GM23338 (cell line): ENCODE results near the gene VDAC1. TPM values are rescaled to one million over a fixed set of nuclear protein-coding genes. Genes with fewer than 3 reads are reported as not detected.
A peak's percentile ranks its signal among the peaks of the same experiment; 100 is the strongest.

Experiments used
- ATAC-seq: fragments of 200-7000 bp; cut with Tn5 transposase; 3 replicates; pipeline ENCODE4 v1.9.1; 2020
- DNase-seq: peaks from one replicate; pipeline ENCODE4 v3.0.0-alpha.2; 2015; ENCODE audit warnings: low spot score
- H2AFZ ChIP-seq: fragments of 200-600 bp; sonication (generic); 2 replicates; pipeline ENCODE4 v1.8.0; 2016; ENCODE audit warnings: antibody characterized with exemption, mild to moderate bottlenecking, moderate library complexity
- H3F3A ChIP-seq: fragments of 200-600 bp; sonication (generic); replicated peaks from 2 replicates; pipeline ENCODE4 v1.8.0; 2017; ENCODE audit warnings: antibody characterized with exemption, mixed run types, low read depth
- H3K27ac ChIP-seq: fragments of 200-600 bp; sonication (generic); 2 replicates; pipeline ENCODE4 v1.6.1; 2016; ENCODE audit warnings: low read depth
- H3K27me3 ChIP-seq: fragments of 200-600 bp; sonication (generic); 2 replicates; pipeline ENCODE4 v1.8.0; 2016; ENCODE audit warnings: mild to moderate bottlenecking, mixed run types, moderate library complexity; ENCODE audit not compliant: insufficient read depth
- H3K36me3 ChIP-seq: fragments of 200-600 bp; sonication (generic); 2 replicates; pipeline ENCODE4 v1.8.0; 2016; ENCODE audit warnings: mild to moderate bottlenecking; ENCODE audit not compliant: insufficient read depth
- H3K4me1 ChIP-seq: fragments of 200-600 bp; sonication (generic); 2 replicates; pipeline ENCODE4 v1.8.0; 2016; ENCODE audit warnings: mild to moderate bottlenecking, moderate library complexity; ENCODE audit not compliant: insufficient read depth
- H3K4me2 ChIP-seq: fragments of 200-600 bp; sonication (generic); 2 replicates; pipeline ENCODE4 v1.7.1; 2017; ENCODE audit warnings: mixed run types
- H3K4me3 ChIP-seq: fragments of 200-600 bp; sonication (generic); 2 replicates; pipeline ENCODE4 v1.6.1; 2016; ENCODE audit warnings: mixed run types
- H3K79me2 ChIP-seq: fragments of 200-600 bp; sonication (generic); replicated peaks from 2 replicates; pipeline ENCODE4 v1.8.0; 2017; ENCODE audit warnings: mild to moderate bottlenecking; ENCODE audit not compliant: insufficient read depth
- H3K9me2 ChIP-seq: fragments of 200-600 bp; sonication (generic); 2 replicates; pipeline ENCODE4 v1.8.0; 2017; ENCODE audit not compliant: insufficient read depth
- H4K20me1 ChIP-seq: fragments of 200-600 bp; sonication (generic); replicated peaks from 2 replicates; pipeline ENCODE4 v1.8.0; 2017; ENCODE audit warnings: mild to moderate bottlenecking; ENCODE audit not compliant: insufficient read depth
- H3K27ac Mint-ChIP-seq: 2 replicates; pipeline ENCODE4 v1.8.0; 2020; ENCODE audit warnings: inconsistent platforms, mild to moderate bottlenecking, moderate library complexity, mixed read lengths
- H3K27me3 Mint-ChIP-seq: 3 replicates; pipeline ENCODE4 v1.8.0; 2022; ENCODE audit warnings: low read depth, mild to moderate bottlenecking, moderate library complexity, mixed read lengths, inconsistent platforms; ENCODE audit not compliant: insufficient read depth, poor library complexity
- H3K36me3 Mint-ChIP-seq: 3 replicates; pipeline ENCODE4 v1.8.0; 2021; ENCODE audit warnings: low read depth, mild to moderate bottlenecking, inconsistent platforms, moderate library complexity, mixed read lengths
- H3K4me1 Mint-ChIP-seq: 3 replicates; pipeline ENCODE4 v1.8.0; 2020; ENCODE audit warnings: mild to moderate bottlenecking, inconsistent platforms, mixed read lengths
- H3K4me3 Mint-ChIP-seq: 3 replicates; pipeline ENCODE4 v1.8.0; 2021; ENCODE audit warnings: moderate library complexity, mild to moderate bottlenecking, inconsistent platforms, mixed read lengths
- H3K9me3 Mint-ChIP-seq: 3 replicates; pipeline ENCODE4 v1.8.0; 2020; ENCODE audit warnings: moderate library complexity, mild to moderate bottlenecking, inconsistent platforms, mixed read lengths
- CREB1 ChIP-seq: fragments of 250-450 bp; sonication (Bioruptor Pico); IDR thresholded peaks from 2 replicates; pipeline ENCODE4 v1.5.0; 2020; ENCODE audit warnings: low read depth, mild to moderate bottlenecking, moderate library complexity
- EZH2 ChIP-seq: fragments of 200-600 bp; sonication (generic); IDR thresholded peaks from one replicate; pipeline ENCODE4 v1.8.0; 2017; ENCODE audit warnings: antibody characterized with exemption, mild to moderate bottlenecking, low read depth; ENCODE audit not compliant: unreplicated experiment
- EZH2phosphoT487 ChIP-seq: fragments of 200-600 bp; sonication (generic); IDR thresholded peaks from one replicate; pipeline ENCODE4 v1.8.1; 2018; ENCODE audit warnings: antibody characterized with exemption; ENCODE audit not compliant: unreplicated experiment
- JUNB ChIP-seq: IDR thresholded peaks from one replicate; pipeline ENCODE4 v1.6.1; 2016; ENCODE audit warnings: antibody characterized with exemption; ENCODE audit not compliant: unreplicated experiment
- NANOG ChIP-seq: IDR thresholded peaks from 2 replicates; pipeline ENCODE4 v1.6.1; 2016; ENCODE audit warnings: antibody characterized with exemption, borderline replicate concordance
- STAT1 ChIP-seq: IDR thresholded peaks from one replicate; pipeline ENCODE4 v1.6.1; 2016; ENCODE audit warnings: antibody characterized with exemption; ENCODE audit not compliant: unreplicated experiment
- ZNF331 ChIP-seq: fragments of 250-450 bp; sonication (Bioruptor Pico); IDR thresholded peaks from 2 replicates; pipeline ENCODE4 v1.5.0; 2020; ENCODE audit warnings: low read depth, mild to moderate bottlenecking, moderate library complexity
- polyA plus RNA-seq: library from polyadenylated mRNA; unstranded; fragments of >200 nt; fragmentation: Nextera tagmentation; extraction: Ambion mirVana; gene quantifications from 2 replicates; pipeline ENCODE4 v1.2.1, GENCODE V29; 2016
- total RNA-seq: library from RNA; depleted of rRNA; stranded (reverse); fragments of >200 nt; shearing (Covaris generic); gene quantifications from 2 replicates; pipeline ENCODE4 v1.2.3, GENCODE V29; 2014
- TF ChIP-seq, protein P1 (sequence below): IDR thresholded peaks from one replicate; pipeline ENCODE4 v1.6.1; 2018; ENCODE audit warnings: antibody characterized with exemption; ENCODE audit not compliant: unreplicated experiment
- TF ChIP-seq, protein P2 (sequence below), 2 experiments: fragments of 200-600 bp in 1 of 2; sonication (generic) in 1 of 2; conservative IDR thresholded peaks; 2 replicates each; pipeline versions ENCODE4 v1.5.1 to v1.6.1; 2016 to 2017; ENCODE audit warnings: antibody characterized with exemption in 2 of 2, low read depth in 2 of 2, mild to moderate bottlenecking in 2 of 2, moderate library complexity in 1 of 2
- TF ChIP-seq, protein P3 (sequence below): fragments of 250-450 bp; sonication (Bioruptor Pico); IDR thresholded peaks from 2 replicates; pipeline ENCODE4 v1.5.0; 2020; ENCODE audit warnings: mild to moderate bottlenecking, moderate library complexity

The VDAC1 gene
- total and polyA plus RNA-seq, 2 experiments from 2014 or later: 300 to 329 TPM

DNA sequence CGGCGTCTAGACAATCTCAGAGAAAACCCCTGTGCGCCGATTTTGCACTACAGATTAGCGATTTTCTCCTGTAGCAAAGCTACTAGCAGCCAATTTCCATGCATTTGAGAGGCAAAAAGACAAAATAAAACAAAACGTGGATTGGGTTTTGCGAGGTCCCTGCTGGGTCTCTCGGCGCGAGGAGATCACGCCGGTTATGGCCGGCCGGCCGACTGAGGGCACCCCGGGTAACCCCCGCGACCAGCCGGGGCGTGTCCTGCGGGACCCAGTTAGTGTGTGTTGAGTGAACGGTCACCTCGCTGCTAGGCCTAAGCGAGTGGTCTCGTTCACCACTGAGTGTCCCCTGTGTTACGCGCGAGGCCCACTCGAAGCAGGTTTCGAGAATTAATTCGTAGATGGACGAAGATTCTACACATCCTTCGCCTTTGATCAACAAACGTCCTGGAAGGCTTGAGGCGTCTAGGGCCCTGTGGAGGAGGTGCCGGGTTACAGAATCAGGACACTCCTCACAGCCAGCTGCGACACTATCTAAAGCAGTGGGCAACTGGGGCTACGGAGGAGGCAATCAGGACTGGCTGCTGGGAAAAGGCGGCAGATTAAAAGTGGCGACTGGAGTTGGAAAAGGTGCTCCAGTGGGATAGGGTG lies 764 bp upstream of the VDAC1 start (continued):
- TF ChIP-seq, protein P1, sequence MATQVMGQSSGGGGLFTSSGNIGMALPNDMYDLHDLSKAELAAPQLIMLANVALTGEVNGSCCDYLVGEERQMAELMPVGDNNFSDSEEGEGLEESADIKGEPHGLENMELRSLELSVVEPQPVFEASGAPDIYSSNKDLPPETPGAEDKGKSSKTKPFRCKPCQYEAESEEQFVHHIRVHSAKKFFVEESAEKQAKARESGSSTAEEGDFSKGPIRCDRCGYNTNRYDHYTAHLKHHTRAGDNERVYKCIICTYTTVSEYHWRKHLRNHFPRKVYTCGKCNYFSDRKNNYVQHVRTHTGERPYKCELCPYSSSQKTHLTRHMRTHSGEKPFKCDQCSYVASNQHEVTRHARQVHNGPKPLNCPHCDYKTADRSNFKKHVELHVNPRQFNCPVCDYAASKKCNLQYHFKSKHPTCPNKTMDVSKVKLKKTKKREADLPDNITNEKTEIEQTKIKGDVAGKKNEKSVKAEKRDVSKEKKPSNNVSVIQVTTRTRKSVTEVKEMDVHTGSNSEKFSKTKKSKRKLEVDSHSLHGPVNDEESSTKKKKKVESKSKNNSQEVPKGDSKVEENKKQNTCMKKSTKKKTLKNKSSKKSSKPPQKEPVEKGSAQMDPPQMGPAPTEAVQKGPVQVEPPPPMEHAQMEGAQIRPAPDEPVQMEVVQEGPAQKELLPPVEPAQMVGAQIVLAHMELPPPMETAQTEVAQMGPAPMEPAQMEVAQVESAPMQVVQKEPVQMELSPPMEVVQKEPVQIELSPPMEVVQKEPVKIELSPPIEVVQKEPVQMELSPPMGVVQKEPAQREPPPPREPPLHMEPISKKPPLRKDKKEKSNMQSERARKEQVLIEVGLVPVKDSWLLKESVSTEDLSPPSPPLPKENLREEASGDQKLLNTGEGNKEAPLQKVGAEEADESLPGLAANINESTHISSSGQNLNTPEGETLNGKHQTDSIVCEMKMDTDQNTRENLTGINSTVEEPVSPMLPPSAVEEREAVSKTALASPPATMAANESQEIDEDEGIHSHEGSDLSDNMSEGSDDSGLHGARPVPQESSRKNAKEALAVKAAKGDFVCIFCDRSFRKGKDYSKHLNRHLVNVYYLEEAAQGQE: no peak
- TF ChIP-seq NANOG (no peak), CREB1 (CRISPR knock-in tag) (no peak), EZH2phosphoT487 (no peak), JUNB (no peak)

DNA sequence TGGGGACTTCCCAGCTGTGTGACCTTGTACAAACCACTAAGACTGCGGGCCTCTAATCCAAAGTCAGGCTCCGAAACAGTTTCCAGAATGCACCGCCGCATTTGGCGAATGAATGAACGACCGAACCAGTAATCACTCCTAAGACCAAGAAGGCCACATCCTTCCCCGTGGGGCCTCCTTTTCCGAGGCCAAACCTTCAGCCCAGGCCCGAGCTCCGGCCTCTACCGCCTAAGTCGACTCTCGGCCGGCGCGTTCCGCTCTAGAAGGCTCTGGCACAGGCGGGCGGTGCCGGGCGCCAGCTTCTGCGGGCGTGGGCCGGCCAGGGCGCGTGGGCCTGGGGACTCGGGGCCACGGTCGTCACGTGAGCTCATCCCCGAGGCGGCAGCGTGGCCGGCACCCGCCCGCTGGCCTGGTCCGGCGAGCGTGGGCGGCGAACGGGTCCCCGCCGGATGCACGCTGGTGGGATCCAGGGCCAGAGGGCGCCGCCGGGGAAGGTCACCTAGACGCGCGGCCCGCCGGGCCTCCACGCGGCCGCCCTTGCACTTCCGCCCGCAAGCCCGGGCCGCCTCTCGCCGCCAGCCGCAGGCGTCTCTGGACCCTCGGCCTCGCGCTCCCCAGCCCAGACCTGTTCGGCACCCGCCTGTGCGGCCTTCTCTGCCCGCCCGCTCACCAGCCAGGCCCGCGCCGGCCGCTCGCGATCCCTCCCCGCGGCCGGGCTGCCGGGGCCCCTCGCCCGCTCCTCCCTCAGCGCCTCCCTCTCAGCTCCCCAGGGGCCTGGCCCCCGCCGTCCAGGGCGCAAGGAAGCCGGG lies 754 bp downstream of the VDAC1 start:
- H3K27ac ChIP-seq: peak overlapping the region; percentile 79; the same call in 1 of the 2 replicates
- H3K4me3 ChIP-seq: peak overlapping the region; percentile 93
- H3K4me3 Mint-ChIP-seq: peak overlapping the region; percentile 95
- H3K4me1 ChIP-seq: peaks cover 31% of the 10 kb centered on the region
- no peaks in the 10 kb centered on the region for H3K27me3 ChIP-seq
- H4K20me1 ChIP-seq: peaks cover 42% of the 10 kb centered on the region
- peak overlapping the region; percentile 85 for H3K4me2 ChIP-seq
- H3K27me3 Mint-ChIP-seq: peaks cover 20% of the 10 kb centered on the region
- H3K9me2 ChIP-seq: no peaks in the 10 kb centered on the region
- DNase-seq: peak; percentile 61
- peaks cover 52% of the 10 kb centered on the region for H3K79me2 ChIP-seq
- H3K36me3 ChIP-seq: peaks cover 5% of the 10 kb centered on the region; the same call in 1 of the 2 replicates
- no peaks in the 10 kb centered on the region for H3K9me3 Mint-ChIP-seq
- peaks cover 8% of the 10 kb centered on the region for H3F3A ChIP-seq
- peaks cover 17% of the 10 kb centered on the region for H3K36me3 Mint-ChIP-seq
- peaks cover 50% of the 10 kb centered on the region for H3K4me1 Mint-ChIP-seq
- 0 out of 2 replicates have a peak overlapping the region, but pooled peaks have one; percentile 28 for H2AFZ ChIP-seq
- H3K27ac Mint-ChIP-seq: peak overlapping the region; percentile 82
- ATAC-seq: peak; percentile 14
- TF ChIP-seq STAT1 (no peak), EZH2 (no peak), ZNF331 (no peak)
- TF ChIP-seq, protein P2, sequence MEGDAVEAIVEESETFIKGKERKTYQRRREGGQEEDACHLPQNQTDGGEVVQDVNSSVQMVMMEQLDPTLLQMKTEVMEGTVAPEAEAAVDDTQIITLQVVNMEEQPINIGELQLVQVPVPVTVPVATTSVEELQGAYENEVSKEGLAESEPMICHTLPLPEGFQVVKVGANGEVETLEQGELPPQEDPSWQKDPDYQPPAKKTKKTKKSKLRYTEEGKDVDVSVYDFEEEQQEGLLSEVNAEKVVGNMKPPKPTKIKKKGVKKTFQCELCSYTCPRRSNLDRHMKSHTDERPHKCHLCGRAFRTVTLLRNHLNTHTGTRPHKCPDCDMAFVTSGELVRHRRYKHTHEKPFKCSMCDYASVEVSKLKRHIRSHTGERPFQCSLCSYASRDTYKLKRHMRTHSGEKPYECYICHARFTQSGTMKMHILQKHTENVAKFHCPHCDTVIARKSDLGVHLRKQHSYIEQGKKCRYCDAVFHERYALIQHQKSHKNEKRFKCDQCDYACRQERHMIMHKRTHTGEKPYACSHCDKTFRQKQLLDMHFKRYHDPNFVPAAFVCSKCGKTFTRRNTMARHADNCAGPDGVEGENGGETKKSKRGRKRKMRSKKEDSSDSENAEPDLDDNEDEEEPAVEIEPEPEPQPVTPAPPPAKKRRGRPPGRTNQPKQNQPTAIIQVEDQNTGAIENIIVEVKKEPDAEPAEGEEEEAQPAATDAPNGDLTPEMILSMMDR (conservative IDR thresholded peaks at IDR 0.05; ENCODE audit: low read depth in 2 of 2): no peak
- TF ChIP-seq, protein P3, sequence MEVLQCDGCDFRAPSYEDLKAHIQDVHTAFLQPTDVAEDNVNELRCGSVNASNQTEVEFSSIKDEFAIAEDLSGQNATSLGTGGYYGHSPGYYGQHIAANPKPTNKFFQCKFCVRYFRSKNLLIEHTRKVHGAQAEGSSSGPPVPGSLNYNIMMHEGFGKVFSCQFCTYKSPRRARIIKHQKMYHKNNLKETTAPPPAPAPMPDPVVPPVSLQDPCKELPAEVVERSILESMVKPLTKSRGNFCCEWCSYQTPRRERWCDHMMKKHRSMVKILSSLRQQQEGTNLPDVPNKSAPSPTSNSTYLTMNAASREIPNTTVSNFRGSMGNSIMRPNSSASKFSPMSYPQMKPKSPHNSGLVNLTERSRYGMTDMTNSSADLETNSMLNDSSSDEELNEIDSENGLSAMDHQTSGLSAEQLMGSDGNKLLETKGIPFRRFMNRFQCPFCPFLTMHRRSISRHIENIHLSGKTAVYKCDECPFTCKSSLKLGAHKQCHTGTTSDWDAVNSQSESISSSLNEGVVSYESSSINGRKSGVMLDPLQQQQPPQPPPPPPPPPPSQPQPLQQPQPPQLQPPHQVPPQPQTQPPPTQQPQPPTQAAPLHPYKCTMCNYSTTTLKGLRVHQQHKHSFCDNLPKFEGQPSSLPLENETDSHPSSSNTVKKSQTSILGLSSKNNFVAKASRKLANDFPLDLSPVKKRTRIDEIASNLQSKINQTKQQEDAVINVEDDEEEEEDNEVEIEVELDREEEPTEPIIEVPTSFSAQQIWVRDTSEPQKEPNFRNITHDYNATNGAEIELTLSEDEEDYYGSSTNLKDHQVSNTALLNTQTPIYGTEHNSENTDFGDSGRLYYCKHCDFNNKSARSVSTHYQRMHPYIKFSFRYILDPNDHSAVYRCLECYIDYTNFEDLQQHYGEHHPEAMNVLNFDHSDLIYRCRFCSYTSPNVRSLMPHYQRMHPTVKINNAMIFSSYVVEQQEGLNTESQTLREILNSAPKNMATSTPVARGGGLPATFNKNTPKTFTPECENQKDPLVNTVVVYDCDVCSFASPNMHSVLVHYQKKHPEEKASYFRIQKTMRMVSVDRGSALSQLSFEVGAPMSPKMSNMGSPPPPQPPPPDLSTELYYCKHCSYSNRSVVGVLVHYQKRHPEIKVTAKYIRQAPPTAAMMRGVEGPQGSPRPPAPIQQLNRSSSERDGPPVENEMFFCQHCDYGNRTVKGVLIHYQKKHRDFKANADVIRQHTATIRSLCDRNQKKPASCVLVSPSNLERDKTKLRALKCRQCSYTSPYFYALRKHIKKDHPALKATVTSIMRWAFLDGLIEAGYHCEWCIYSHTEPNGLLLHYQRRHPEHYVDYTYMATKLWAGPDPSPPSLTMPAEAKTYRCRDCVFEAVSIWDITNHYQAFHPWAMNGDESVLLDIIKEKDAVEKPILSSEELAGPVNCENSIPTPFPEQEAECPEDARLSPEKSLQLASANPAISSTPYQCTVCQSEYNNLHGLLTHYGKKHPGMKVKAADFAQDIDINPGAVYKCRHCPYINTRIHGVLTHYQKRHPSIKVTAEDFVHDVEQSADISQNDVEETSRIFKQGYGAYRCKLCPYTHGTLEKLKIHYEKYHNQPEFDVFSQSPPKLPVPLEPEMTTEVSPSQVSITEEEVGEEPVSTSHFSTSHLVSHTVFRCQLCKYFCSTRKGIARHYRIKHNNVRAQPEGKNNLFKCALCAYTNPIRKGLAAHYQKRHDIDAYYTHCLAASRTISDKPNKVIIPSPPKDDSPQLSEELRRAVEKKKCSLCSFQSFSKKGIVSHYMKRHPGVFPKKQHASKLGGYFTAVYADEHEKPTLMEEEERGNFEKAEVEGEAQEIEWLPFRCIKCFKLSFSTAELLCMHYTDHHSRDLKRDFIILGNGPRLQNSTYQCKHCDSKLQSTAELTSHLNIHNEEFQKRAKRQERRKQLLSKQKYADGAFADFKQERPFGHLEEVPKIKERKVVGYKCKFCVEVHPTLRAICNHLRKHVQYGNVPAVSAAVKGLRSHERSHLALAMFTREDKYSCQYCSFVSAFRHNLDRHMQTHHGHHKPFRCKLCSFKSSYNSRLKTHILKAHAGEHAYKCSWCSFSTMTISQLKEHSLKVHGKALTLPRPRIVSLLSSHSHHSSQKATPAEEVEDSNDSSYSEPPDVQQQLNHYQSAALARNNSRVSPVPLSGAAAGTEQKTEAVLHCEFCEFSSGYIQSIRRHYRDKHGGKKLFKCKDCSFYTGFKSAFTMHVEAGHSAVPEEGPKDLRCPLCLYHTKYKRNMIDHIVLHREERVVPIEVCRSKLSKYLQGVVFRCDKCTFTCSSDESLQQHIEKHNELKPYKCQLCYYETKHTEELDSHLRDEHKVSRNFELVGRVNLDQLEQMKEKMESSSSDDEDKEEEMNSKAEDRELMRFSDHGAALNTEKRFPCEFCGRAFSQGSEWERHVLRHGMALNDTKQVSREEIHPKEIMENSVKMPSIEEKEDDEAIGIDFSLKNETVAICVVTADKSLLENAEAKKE (CRISPR knock-in tag): no peak
